H9 (cell line): ENCODE measurements around the gene PIBF1. TPM values are rescaled to one million over a fixed set of nuclear protein-coding genes. Genes with fewer than 3 reads are reported as not detected.

ENCODE experiments used
- DNase-seq: peaks from one replicate; pipeline ENCODE4 v3.0.0-alpha.2; 2017
- H2AFZ ChIP-seq: one replicate; pipeline ENCODE4 v1.6.1; 2013; ENCODE audit warnings: mild to moderate bottlenecking, low read length, control low read depth, moderate library complexity
- H2AK5ac ChIP-seq: 2 replicates; pipeline ENCODE4 v1.6.1; 2013; ENCODE audit warnings: low read length, control low read depth, mixed read lengths; ENCODE audit not compliant: insufficient read length
- H2BK120ac ChIP-seq: one replicate; pipeline ENCODE4 v1.6.1; 2013; ENCODE audit warnings: low read depth, mild to moderate bottlenecking, low read length, control low read depth, inconsistent platforms; ENCODE audit not compliant: poor library complexity, severe bottlenecking
- H2BK12ac ChIP-seq: 2 replicates; pipeline ENCODE4 v1.6.1; 2013; ENCODE audit warnings: low read length, control low read depth, mixed read lengths, low read depth; ENCODE audit not compliant: insufficient read length
- H2BK15ac ChIP-seq: 2 replicates; pipeline ENCODE4 v1.6.1; 2013; ENCODE audit warnings: low read depth, low read length, control low read depth
- H2BK20ac ChIP-seq: one replicate; pipeline ENCODE4 v1.6.1; 2013; ENCODE audit warnings: low read depth, mild to moderate bottlenecking, low read length, control low read depth, inconsistent platforms; ENCODE audit not compliant: poor library complexity, severe bottlenecking
- H2BK5ac ChIP-seq: 2 replicates; pipeline ENCODE4 v1.6.1; 2013; ENCODE audit warnings: low read length, control low read depth, mixed read lengths; ENCODE audit not compliant: insufficient read length
- H3K14ac ChIP-seq: 2 replicates; pipeline ENCODE4 v1.6.1; 2013; ENCODE audit warnings: low read length, control low read depth; ENCODE audit not compliant: insufficient read depth
- H3K18ac ChIP-seq: 2 replicates; pipeline ENCODE4 v1.6.1; 2013; ENCODE audit warnings: low read depth, mild to moderate bottlenecking, mixed read lengths, low read length, control low read depth; ENCODE audit not compliant: insufficient read length
- H3K23ac ChIP-seq: 2 replicates; pipeline ENCODE4 v1.6.1; 2013; ENCODE audit warnings: low read length, control low read depth, mixed read lengths, low read depth; ENCODE audit not compliant: insufficient read length
- H3K23me2 ChIP-seq: 2 replicates; pipeline ENCODE4 v1.6.1; 2013; ENCODE audit warnings: low read depth, mild to moderate bottlenecking, mixed read lengths, low read length, control low read depth; ENCODE audit not compliant: insufficient read length, poor library complexity, severe bottlenecking
- H3K27ac ChIP-seq: 2 replicates; pipeline ENCODE4 v1.5.1; 2013; ENCODE audit warnings: low read length, control low read depth, mixed read lengths, low read depth; ENCODE audit not compliant: insufficient read length
- H3K27me3 ChIP-seq: 2 replicates; pipeline ENCODE4 v1.6.1; 2013; ENCODE audit warnings: low read length, control low read depth, inconsistent platforms; ENCODE audit not compliant: insufficient read depth
- H3K4ac ChIP-seq: 2 replicates; pipeline ENCODE4 v1.6.1; 2013; ENCODE audit warnings: low read depth, mild to moderate bottlenecking, control low read depth, inconsistent platforms, low read length, moderate library complexity
- H3K4me1 ChIP-seq: 2 replicates; pipeline ENCODE4 v1.6.1; 2013; ENCODE audit warnings: low read length, control low read depth, inconsistent platforms; ENCODE audit not compliant: insufficient read depth
- H3K4me2 ChIP-seq: 2 replicates; pipeline ENCODE4 v1.6.1; 2013; ENCODE audit warnings: low read length, control low read depth, mixed read lengths; ENCODE audit not compliant: insufficient read length, insufficient read depth
- H3K56ac ChIP-seq: 2 replicates; pipeline ENCODE4 v1.6.1; 2013; ENCODE audit warnings: low read depth, mild to moderate bottlenecking, mixed read lengths, low read length, control low read depth; ENCODE audit not compliant: insufficient read length
- H3K79me1 ChIP-seq: 2 replicates; pipeline ENCODE4 v1.6.1; 2013; ENCODE audit warnings: low read depth, mild to moderate bottlenecking, moderate library complexity, low read length, control low read depth, inconsistent platforms; ENCODE audit not compliant: insufficient read depth, poor library complexity, severe bottlenecking
- H3K79me2 ChIP-seq: 2 replicates; pipeline ENCODE4 v1.6.1; 2013; ENCODE audit warnings: low read length, control low read depth, inconsistent platforms; ENCODE audit not compliant: insufficient read depth
- H3K9ac ChIP-seq: 2 replicates; pipeline ENCODE4 v1.6.1; 2013; ENCODE audit warnings: low read length, control low read depth, mixed read lengths; ENCODE audit not compliant: insufficient read length; ENCODE audit errors: extremely low read depth
- H3K9me3 ChIP-seq: one replicate; pipeline ENCODE4 v1.6.1; 2013; ENCODE audit warnings: low read depth, low read length, inconsistent platforms; ENCODE audit not compliant: control insufficient read depth
- H3T11ph ChIP-seq: one replicate; pipeline ENCODE4 v1.6.1; 2013; ENCODE audit warnings: mild to moderate bottlenecking, low read length, control low read depth, inconsistent platforms
- H4K20me1 ChIP-seq: one replicate; pipeline ENCODE4 v1.6.1; 2013; ENCODE audit not compliant: control insufficient read depth, insufficient read length, insufficient read depth
- H4K5ac ChIP-seq: 2 replicates; pipeline ENCODE4 v1.6.1; 2013; ENCODE audit warnings: low read depth, mild to moderate bottlenecking, mixed read lengths, low read length, control low read depth; ENCODE audit not compliant: insufficient read length
- H4K8ac ChIP-seq: replicated peaks from 2 replicates; pipeline ENCODE4 v1.6.1; 2013; ENCODE audit warnings: low read length, control low read depth, mixed read lengths, low read depth; ENCODE audit not compliant: insufficient read length
- H4K91ac ChIP-seq: 2 replicates; pipeline ENCODE4 v1.6.1; 2013; ENCODE audit warnings: low read depth, mild to moderate bottlenecking, moderate library complexity, mixed read lengths, low read length, control low read depth; ENCODE audit not compliant: insufficient read length
- H3K27ac Mint-ChIP-seq, 3 experiments: 2 replicates in 2 of 3; 3 replicates in 1 of 3; pipeline ENCODE4 v1.8.0; 2020 to 2021; ENCODE audit warnings: mixed read lengths in 3 of 3, mild to moderate bottlenecking in 1 of 3, moderate library complexity in 1 of 3
- H3K27me3 Mint-ChIP-seq: 2 replicates; pipeline ENCODE4 v1.8.0; 2021; ENCODE audit warnings: low read depth, mild to moderate bottlenecking, moderate library complexity, mixed read lengths
- H3K36me3 Mint-ChIP-seq, 3 experiments: 2 replicates in 2 of 3; 3 replicates in 1 of 3; pipeline ENCODE4 v1.8.0; 2020 to 2021; ENCODE audit warnings: low read depth in 3 of 3, mixed read lengths in 3 of 3; ENCODE audit not compliant: insufficient read depth in 1 of 3
- H3K4me1 Mint-ChIP-seq, 2 experiments: 2 replicates each; pipeline ENCODE4 v1.8.0; 2020; ENCODE audit warnings: mixed read lengths in 2 of 2
- H3K4me3 Mint-ChIP-seq, 2 experiments: 2 replicates in 1 of 2; 3 replicates in 1 of 2; pipeline ENCODE4 v1.8.0; 2020 to 2021; ENCODE audit warnings: mild to moderate bottlenecking in 2 of 2, mixed read lengths in 2 of 2, moderate library complexity in 1 of 2
- H3K9me3 Mint-ChIP-seq, 2 experiments: 2 replicates in 1 of 2; 3 replicates in 1 of 2; pipeline ENCODE4 v1.8.0; 2020; ENCODE audit warnings: mild to moderate bottlenecking in 2 of 2, mixed read lengths in 2 of 2, moderate library complexity in 1 of 2
- CTCF ChIP-seq: fragments of 200-600 bp; sonication (generic); conservative IDR thresholded peaks from 3 replicates; pipeline ENCODE4 v1.8.0; 2021; ENCODE audit warnings: antibody characterized with exemption, mild to moderate bottlenecking
- WGBS: extraction: QIAGEN DNeasy Blood & Tissue Kit; methylation state at CpG from one replicate; pipeline ENCODE4 v1.1.7; 2013; ENCODE audit warnings: missing lambda C conversion rate, low lambda C conversion rate, mixed read lengths; ENCODE audit not compliant: insufficient read length; ENCODE audit errors: extremely low coverage; 5-methylcytosine and 5-hydroxymethylcytosine counted together
- total RNA-seq: library from RNA; stranded (reverse); gene quantifications from 2 replicates; pipeline ENCODE4 v1.2.1, GENCODE V29; 2021

The PIBF1 gene
- total RNA-seq, 1 experiment from 2014 or later = 12.7 TPM

DNA sequence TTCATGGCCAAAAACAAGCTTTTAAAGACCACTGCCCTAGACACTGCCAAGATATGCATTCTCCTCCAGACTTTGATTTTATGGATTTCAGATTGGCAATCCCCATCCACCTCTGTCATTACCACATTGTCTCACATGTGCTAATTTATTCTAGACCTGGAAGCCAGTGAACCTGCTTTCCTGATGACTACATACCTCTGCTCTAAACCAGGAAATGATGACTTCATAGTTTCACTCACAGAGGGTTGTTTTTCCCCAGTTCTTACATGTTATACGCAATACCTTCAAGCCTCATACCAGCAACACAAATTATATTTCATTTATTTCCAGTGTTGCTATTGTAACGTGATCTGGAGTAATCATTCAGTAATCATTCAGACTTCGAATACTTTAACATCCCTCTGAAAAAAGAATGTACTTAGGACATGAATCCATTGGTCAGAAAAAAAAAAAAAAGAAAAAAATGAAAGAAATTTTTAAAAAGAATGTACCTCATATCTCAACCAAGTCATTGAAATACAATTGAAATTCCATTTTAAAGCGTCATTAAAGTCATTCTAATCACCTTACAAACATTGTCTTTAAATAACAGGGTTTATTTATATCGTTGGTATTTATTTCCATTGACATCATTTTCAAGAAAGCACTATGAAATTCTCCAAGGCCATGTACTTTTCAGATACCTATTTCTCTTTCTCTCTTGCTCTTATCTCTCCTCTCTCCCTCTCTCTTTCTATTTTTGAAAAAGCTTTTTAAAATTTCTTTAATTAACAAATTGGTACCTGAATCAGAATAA lies 243.5 kb downstream of the PIBF1 start:
- DNase-seq = no peak

More for the DNA sequence above, 243.5 kb downstream of the PIBF1 start:
- Mint-ChIP-seq H3K36me3 (no peaks in the 10 kb centered on the region), H3K4me1 (peaks cover 0 to 5% of the 10 kb centered on the region in 2 experiments; a peak in 1 of 4 replicates), H3K9me3 (no peaks in the 10 kb centered on the region), H3K27me3 (no peaks in the 10 kb centered on the region), H3K27ac (no peak overlapping the region), H3K4me3 (no peak overlapping the region)
- Histone ChIP-seq H3K27me3 (no peaks in the 10 kb centered on the region), H3T11ph (no peak overlapping the region), H2AK5ac (no peak overlapping the region), H3K4ac (no peak overlapping the region), H4K91ac (no peak overlapping the region), H3K9me3 (no peaks in the 10 kb centered on the region), H3K4me2 (no peak overlapping the region), H3K23ac (no peak overlapping the region), H3K56ac (no peak overlapping the region), H3K4me1 (no peaks in the 10 kb centered on the region), H4K20me1 (no peaks in the 10 kb centered on the region), H3K18ac (no peak overlapping the region), H3K27ac (no peak overlapping the region), H3K79me2 (no peaks in the 10 kb centered on the region), H2BK20ac (no peak overlapping the region), H3K79me1 (no peaks in the 10 kb centered on the region), H2BK15ac (no peak overlapping the region), H4K8ac (no peak overlapping the region), H3K23me2 (no peaks in the 10 kb centered on the region), H3K14ac (no peak overlapping the region), H3K9ac (no peak overlapping the region), H2BK5ac (no peak overlapping the region), H4K5ac (no peak overlapping the region), H2BK12ac (no peak overlapping the region), H2BK120ac (no peak overlapping the region), H2AFZ (no peak overlapping the region)
- TF ChIP-seq CTCF = no peak
- no CpG with 5 or more reads among the region's 5 CpGs for WGBS
